Stomach (tissue), 4 donors: ENCODE measurements around the gene TLL2.

Experiments used
- CTCF ChIP-seq, 7 experiments: fragments of 450-650 bp in 4 of 7; fragments of 200-600 bp in 3 of 7; sonication (generic) in 3 of 7; IDR thresholded peaks; one replicate each; pipeline ENCODE4 v1.5.1; 2016 to 2019; ENCODE audit warnings: antibody characterized with exemption in 7 of 7, control low read depth in 2 of 7, mild to moderate bottlenecking in 1 of 7
- POLR2A ChIP-seq, 4 donors: fragments of 450-650 bp; IDR thresholded peaks; one replicate each; pipeline ENCODE4 v1.6.1; 2016; ENCODE audit warnings: antibody characterized with exemption in 4 of 4, control low read depth in 2 of 4, mild to moderate bottlenecking in 1 of 4, moderate library complexity in 1 of 4

GRCh38 chr10:96374639-96374984 is 139.1 kb downstream of the TLL2 start:
- TF ChIP-seq POLR2A (IDR thresholded peaks at IDR 0.05) (no peak), CTCF (IDR thresholded peaks at IDR 0.05) (no peak)
